Stimulated activated memory B cell treated with anti-CD40 and anti-IgM and Interleukin-4, amounts not matched to agents 10 μg/mL and 1 μg/mL and 100 μg/mL, for 72 hours (primary cell): ENCODE results near the gene ZNF222.

Source experiments
- ATAC-seq: fragments of 150-1000 bp; cut with Tn5 transposase; 2 replicates; pipeline ENCODE4 v1.10.0; 2021
- H3K27ac Mint-ChIP-seq: one replicate; pipeline ENCODE4 v1.8.0; 2022; ENCODE audit warnings: mild to moderate bottlenecking, mixed read lengths
- H3K27me3 Mint-ChIP-seq: one replicate; pipeline ENCODE4 v1.8.0; 2022; ENCODE audit warnings: mixed read lengths
- H3K36me3 Mint-ChIP-seq: one replicate; pipeline ENCODE4 v1.8.0; 2022; ENCODE audit warnings: mixed read lengths
- H3K4me1 Mint-ChIP-seq: one replicate; pipeline ENCODE4 v1.8.0; 2022; ENCODE audit warnings: mixed read lengths
- H3K4me3 Mint-ChIP-seq: one replicate; pipeline ENCODE4 v1.8.0; 2022; ENCODE audit warnings: mild to moderate bottlenecking, moderate library complexity, mixed read lengths
- H3K9me3 Mint-ChIP-seq: one replicate; pipeline ENCODE4 v1.8.0; 2022; ENCODE audit warnings: mixed read lengths

The ZNF222 gene

GRCh38 chr19:44024900-44025216, 321 bp upstream of the ZNF222 start:
- Mint-ChIP-seq H3K9me3 (peaks cover 22% of the 10 kb centered on the region), H3K36me3 (peaks cover 50% of the 10 kb centered on the region), H3K4me1 (peaks cover 18% of the 10 kb centered on the region), H3K27ac (peak overlapping the region; percentile 91), H3K4me3 (peak overlapping the region; percentile 100), H3K27me3 (peaks cover 5% of the 10 kb centered on the region)
- no peak for ATAC-seq

GRCh38 chr19:44026622-44027021, 1.4 kb downstream of the ZNF222 start:
- Mint-ChIP-seq H3K27ac (no peak overlapping the region), H3K36me3 (peaks cover 67% of the 10 kb centered on the region), H3K9me3 (peaks cover 19% of the 10 kb centered on the region), H3K4me1 (peaks cover 18% of the 10 kb centered on the region), H3K27me3 (no peaks in the 10 kb centered on the region), H3K4me3 (no peak overlapping the region)
- no peak for ATAC-seq

GRCh38 chr19:44032001-44032610, 6.9 kb downstream of the ZNF222 start:
- Mint-ChIP-seq H3K27ac (no peak overlapping the region), H3K9me3 (peaks cover 47% of the 10 kb centered on the region), H3K4me3 (no peak overlapping the region), H3K4me1 (no peaks in the 10 kb centered on the region), H3K36me3 (peaks cover 79% of the 10 kb centered on the region), H3K27me3 (no peaks in the 10 kb centered on the region)
- no peak for ATAC-seq

- Mint-ChIP-seq H3K27me3 (peaks cover 19% of the 10 kb centered on the region), H3K27ac (no peak overlapping the region), H3K9me3 (peaks cover 34% of the 10 kb centered on the region), H3K4me1 (no peaks in the 10 kb centered on the region), H3K36me3 (peaks cover 6% of the 10 kb centered on the region), H3K4me3 (no peak overlapping the region)
- no peak for ATAC-seq
Observed at GRCh38 chr19:44042147-44042546, 17.0 kb downstream of the ZNF222 start.

GRCh38 chr19:44050740-44051649, 25.8 kb downstream of the ZNF222 start:
- Mint-ChIP-seq H3K4me3 (peak overlapping the region; percentile 83), H3K9me3 (peaks cover 19% of the 10 kb centered on the region), H3K27me3 (peaks cover 26% of the 10 kb centered on the region), H3K27ac (peak overlapping the region; percentile 66), H3K36me3 (peaks cover 41% of the 10 kb centered on the region), H3K4me1 (peaks cover 13% of the 10 kb centered on the region)
- ATAC-seq: peak; percentile 76

GRCh38 chr19:44051650-44052402, 26.6 kb downstream of the ZNF222 start, which contains the start of gene ZNF223:
ZNF223 (plus strand) TSS chr19:44052036; CDS start chr19:44055177, 3,141 bp downstream.
- Mint-ChIP-seq H3K4me3 (peak within 1 kb of the TSS; percentile 83), H3K9me3 (peaks cover 16% of the 10 kb centered on the region), H3K4me1 (peaks cover 13% of the 10 kb centered on the region), H3K27ac (peak within 1 kb of the TSS; percentile 66), H3K36me3 (peaks cover 46% of the 10 kb centered on the region), H3K27me3 (peaks cover 26% of the 10 kb centered on the region)
- peak; percentile 92 for ATAC-seq

GRCh38 chr19:44055870-44056269, 30.7 kb downstream of the ZNF222 start:
- peaks cover 11% of the 10 kb centered on the region for H3K9me3 Mint-ChIP-seq
- peaks cover 8% of the 10 kb centered on the region for H3K4me1 Mint-ChIP-seq
- no peak overlapping the region for H3K27ac Mint-ChIP-seq
- peaks cover 79% of the 10 kb centered on the region for H3K36me3 Mint-ChIP-seq
- no peak overlapping the region for H3K4me3 Mint-ChIP-seq
- no peak for ATAC-seq
- peaks cover under 1% of the 10 kb centered on the region for H3K27me3 Mint-ChIP-seq

GRCh38 chr19:44059229-44059628, 34.0 kb downstream of the ZNF222 start:
- peaks cover 9% of the 10 kb centered on the region for H3K9me3 Mint-ChIP-seq
- no peaks in the 10 kb centered on the region for H3K27me3 Mint-ChIP-seq
- ATAC-seq: no peak
- H3K36me3 Mint-ChIP-seq: peaks cover 92% of the 10 kb centered on the region
- H3K4me3 Mint-ChIP-seq: no peak overlapping the region
- no peak overlapping the region for H3K27ac Mint-ChIP-seq
- H3K4me1 Mint-ChIP-seq: no peaks in the 10 kb centered on the region

GRCh38 chr19:44061038-44061437, 35.9 kb downstream of the ZNF222 start:
- Mint-ChIP-seq H3K27ac (no peak overlapping the region), H3K9me3 (peaks cover 9% of the 10 kb centered on the region), H3K27me3 (no peaks in the 10 kb centered on the region), H3K36me3 (peaks cover 86% of the 10 kb centered on the region), H3K4me3 (no peak overlapping the region), H3K4me1 (no peaks in the 10 kb centered on the region)
- no peak for ATAC-seq

GRCh38 chr19:44066305-44066704, 41.1 kb downstream of the ZNF222 start:
- no peaks in the 10 kb centered on the region for H3K27me3 Mint-ChIP-seq
- H3K4me1 Mint-ChIP-seq: peaks cover 4% of the 10 kb centered on the region
- H3K9me3 Mint-ChIP-seq: peaks cover 30% of the 10 kb centered on the region
- no peak overlapping the region for H3K27ac Mint-ChIP-seq
- peaks cover 65% of the 10 kb centered on the region for H3K36me3 Mint-ChIP-seq
- no peak overlapping the region for H3K4me3 Mint-ChIP-seq
- ATAC-seq: no peak

- H3K27me3 Mint-ChIP-seq: no peaks in the 10 kb centered on the region
- H3K9me3 Mint-ChIP-seq: peaks cover 36% of the 10 kb centered on the region
- no peak overlapping the region for H3K4me3 Mint-ChIP-seq
- peaks cover 23% of the 10 kb centered on the region for H3K4me1 Mint-ChIP-seq
- no peak overlapping the region for H3K27ac Mint-ChIP-seq
- no peak for ATAC-seq
- H3K36me3 Mint-ChIP-seq: peaks cover 39% of the 10 kb centered on the region
Observed at GRCh38 chr19:44069415-44069814, 44.2 kb downstream of the ZNF222 start.

- Mint-ChIP-seq H3K4me1 (peaks cover 23% of the 10 kb centered on the region), H3K27me3 (no peaks in the 10 kb centered on the region), H3K9me3 (peaks cover 28% of the 10 kb centered on the region), H3K27ac (peak within 1 kb of the TSS; percentile 83), H3K4me3 (peak within 1 kb of the TSS; percentile 90), H3K36me3 (peaks cover 33% of the 10 kb centered on the region)
- peak; percentile 96 for ATAC-seq
Observed at GRCh38 chr19:44071824-44072542, 46.8 kb downstream of the ZNF222 start, which contains the start of gene ZNF284. ZNF284 (plus strand) TSS chr19:44072159; CDS start chr19:44076390, 4,231 bp downstream.

GRCh38 chr19:44072543-44073401, 47.6 kb downstream of the ZNF222 start:
- H3K9me3 Mint-ChIP-seq: peaks cover 24% of the 10 kb centered on the region
- no peak for ATAC-seq
- peaks cover 23% of the 10 kb centered on the region for H3K4me1 Mint-ChIP-seq
- H3K36me3 Mint-ChIP-seq: peaks cover 33% of the 10 kb centered on the region
- no peaks in the 10 kb centered on the region for H3K27me3 Mint-ChIP-seq
- H3K4me3 Mint-ChIP-seq: peak overlapping the region; percentile 90
- peak overlapping the region; percentile 83 for H3K27ac Mint-ChIP-seq

- H3K36me3 Mint-ChIP-seq: peaks cover 48% of the 10 kb centered on the region
- H3K4me1 Mint-ChIP-seq: peaks cover 19% of the 10 kb centered on the region
- no peak overlapping the region for H3K4me3 Mint-ChIP-seq
- H3K27ac Mint-ChIP-seq: no peak overlapping the region
- no peaks in the 10 kb centered on the region for H3K27me3 Mint-ChIP-seq
- no peak for ATAC-seq
- H3K9me3 Mint-ChIP-seq: peaks cover 6% of the 10 kb centered on the region
Observed at GRCh38 chr19:44076325-44076724, 51.1 kb downstream of the ZNF222 start.
